ENCODE measurements around the gene STX1B. TPM values are rescaled to one million over a fixed set of nuclear protein-coding genes. Genes with fewer than 3 reads are reported as not detected.

The STX1B gene
- total RNA-seq, 1 donor from 2014 or later: 0.75 TPM

DNA sequence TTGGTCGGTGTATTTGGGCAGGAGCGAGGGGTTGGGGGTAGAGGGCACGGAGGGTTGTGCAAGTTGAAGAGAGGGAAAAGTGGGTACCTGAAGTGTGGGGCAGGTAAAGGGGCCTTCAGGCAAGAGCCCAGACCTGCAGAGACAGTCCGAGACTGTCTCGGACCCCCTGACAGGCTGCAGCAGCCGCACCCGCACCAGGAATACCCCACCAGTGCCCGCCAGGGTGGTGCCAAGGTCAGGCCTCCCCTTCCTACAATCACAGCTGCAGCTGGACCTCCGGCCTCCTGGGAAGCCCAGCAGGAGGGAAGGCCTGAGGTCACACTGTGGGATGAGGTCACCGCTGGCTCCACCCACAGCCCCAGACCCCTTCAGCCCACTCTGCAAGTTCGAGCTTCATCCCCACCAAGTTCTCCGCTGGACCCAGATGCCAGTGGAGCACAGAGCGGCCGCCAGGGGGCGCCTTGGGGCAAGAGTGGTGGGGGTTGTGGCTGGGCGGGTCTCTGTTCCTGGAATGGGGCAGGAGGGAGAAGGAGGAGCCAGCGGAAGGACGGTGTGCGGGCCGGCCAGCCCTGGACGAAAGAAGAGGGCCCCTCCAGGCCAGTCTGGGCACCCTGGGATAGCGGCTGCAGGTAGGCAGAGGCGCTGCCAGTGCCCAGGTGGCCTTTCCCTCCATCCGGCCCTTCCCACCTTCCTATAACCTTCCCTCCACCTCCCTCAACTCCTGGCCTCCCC is 25.6 kb downstream of the STX1B start, which contains the start of gene HSD3B7:
TSS of gene HSD3B7 (plus strand) at position 539 of the 732 bp plus-strand sequence. CDS start 452 bp downstream, outside the sequence.
- DNase-seq: peak; percentile 96
- intact Hi-C loops (cut with micrococcal nuclease): loop anchor here (1.0 to 5.0 kb wide), 3 partner anchors 48 to 457 kb away; partner anchors contain the start of genes STX4 and ZNF843
- peak within 1 kb of the TSS; percentile 52 for H3K4me3 Mint-ChIP-seq
- H3K9me3 Mint-ChIP-seq: no peaks in the 10 kb centered on the region
- H3K27ac Mint-ChIP-seq: peak within 1 kb of the TSS; percentile 47
- no peaks in the 10 kb centered on the region for H3K27me3 Mint-ChIP-seq
- peaks cover 8% of the 10 kb centered on the region for H3K4me1 Mint-ChIP-seq
- peaks cover 20% of the 10 kb centered on the region for H3K36me3 Mint-ChIP-seq (ENCODE audit: low read depth)

DNA sequence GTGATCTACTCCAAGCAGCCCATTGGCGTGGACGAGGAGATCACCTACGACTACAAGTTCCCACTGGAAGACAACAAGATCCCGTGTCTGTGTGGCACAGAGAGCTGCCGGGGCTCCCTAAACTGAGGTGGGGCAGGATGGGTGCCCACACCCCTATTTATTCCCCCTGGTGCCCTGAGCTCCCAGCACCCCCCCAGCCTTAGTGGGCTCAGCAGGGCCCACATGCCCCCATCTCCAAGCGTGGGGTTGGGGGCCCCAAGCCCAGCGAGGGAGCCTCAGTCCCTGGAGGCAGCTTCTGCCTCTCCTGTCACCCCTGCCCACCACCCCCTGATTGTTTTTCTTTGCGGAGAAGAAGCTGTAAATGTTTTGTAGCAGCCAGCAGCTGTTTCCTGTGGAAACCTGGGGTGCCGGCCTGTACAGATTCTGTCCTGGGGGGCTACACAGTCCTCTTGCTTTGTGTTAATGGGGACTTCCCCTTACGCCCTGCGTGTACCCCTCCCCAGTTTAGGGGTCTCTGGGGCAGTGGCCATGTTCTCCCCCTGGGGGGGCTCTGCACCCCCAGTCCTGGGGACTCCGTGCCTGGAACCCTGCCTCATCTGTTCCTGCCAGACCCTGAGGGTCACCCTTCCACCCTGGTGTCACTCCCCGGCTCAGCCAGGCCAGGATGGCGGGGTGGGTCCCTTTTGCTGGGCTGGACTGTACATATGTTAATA is 26.4 kb downstream of the STX1B start:
- Mint-ChIP-seq H3K36me3 (ENCODE audit: low read depth) (peaks cover 20% of the 10 kb centered on the region), H3K27me3 (no peaks in the 10 kb centered on the region), H3K27ac (no peak overlapping the region), H3K4me3 (no peak overlapping the region), H3K9me3 (no peaks in the 10 kb centered on the region), H3K4me1 (peaks cover 8% of the 10 kb centered on the region)
- intact Hi-C loops (cut with micrococcal nuclease): loop anchor here (2.0 kb wide), 1 partner anchor 49 kb away; the partner anchor contains the start of gene STX4
- DNase-seq: no peak

DNA sequence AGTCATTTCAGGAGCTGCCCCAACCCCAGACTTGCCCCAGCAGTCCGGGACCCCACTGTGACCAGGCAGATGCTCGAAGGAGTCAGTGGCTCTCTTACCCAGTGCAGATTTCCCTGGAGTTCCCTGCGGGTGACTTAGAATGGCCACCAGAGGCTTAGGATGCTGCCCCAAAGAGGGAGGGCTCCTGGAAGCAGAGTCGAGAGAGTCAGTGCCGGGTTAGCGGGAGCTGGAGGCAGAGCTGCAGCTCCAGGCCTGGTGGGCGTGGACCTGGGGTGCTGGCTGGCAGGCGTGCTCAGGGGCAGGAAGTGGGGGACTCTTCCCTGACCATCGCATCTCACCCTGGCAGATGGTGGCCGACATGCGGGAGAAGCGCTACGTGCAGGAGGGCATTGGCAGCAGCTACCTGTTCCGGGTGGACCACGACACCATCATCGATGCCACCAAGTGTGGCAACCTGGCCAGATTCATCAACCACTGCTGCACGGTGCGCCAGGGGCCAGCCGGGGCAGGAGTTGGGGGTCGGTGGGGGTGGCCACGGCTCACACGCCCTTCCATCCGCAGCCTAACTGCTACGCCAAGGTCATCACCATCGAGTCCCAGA is 27.0 kb downstream of the STX1B start:
- DNase-seq: no peak
- Mint-ChIP-seq H3K36me3 (ENCODE audit: low read depth) (peaks cover 27% of the 10 kb centered on the region), H3K27me3 (no peaks in the 10 kb centered on the region), H3K4me3 (no peak overlapping the region), H3K4me1 (peaks cover 8% of the 10 kb centered on the region), H3K9me3 (no peaks in the 10 kb centered on the region), H3K27ac (no peak overlapping the region)
- intact Hi-C loops (cut with micrococcal nuclease): no loop called here

DNA sequence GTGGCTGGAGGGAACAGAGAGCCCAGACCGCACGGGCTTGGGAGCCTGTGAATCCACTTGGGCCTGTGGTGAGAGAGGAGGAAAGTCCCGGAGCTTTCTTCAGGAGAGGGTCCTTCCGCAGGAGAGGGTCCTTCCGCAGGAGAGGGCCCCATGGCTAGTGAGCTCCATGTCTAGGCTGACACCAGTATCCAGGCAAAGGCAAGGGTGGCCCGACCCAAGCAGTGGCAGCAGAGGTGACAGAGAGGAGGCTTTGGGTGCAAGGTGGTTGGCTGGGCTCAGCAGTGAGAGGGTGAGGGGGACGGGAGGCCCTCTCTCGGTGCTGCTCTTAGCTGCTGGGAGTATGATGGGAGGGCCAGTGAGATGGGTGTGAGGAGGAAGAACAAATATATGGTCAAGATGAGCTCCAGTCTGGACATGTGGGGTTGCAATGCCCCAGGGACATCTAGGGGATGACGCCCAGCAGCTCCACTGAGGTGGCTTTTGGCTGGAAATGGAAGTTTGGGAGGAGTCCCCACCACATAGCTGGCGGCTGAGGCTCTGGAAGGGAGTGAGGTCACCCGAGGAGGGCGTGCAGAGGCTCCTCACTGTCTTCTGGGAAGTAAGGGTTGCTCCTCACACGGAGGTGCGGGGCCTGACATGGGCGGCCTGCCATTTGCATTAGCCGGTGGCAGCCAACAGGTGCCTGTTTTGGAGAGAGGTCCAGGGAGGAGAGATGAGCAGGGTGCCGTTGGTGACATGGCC is 27.7 kb downstream of the STX1B start:
- peaks cover 27% of the 10 kb centered on the region for H3K36me3 Mint-ChIP-seq (ENCODE audit: low read depth)
- no peak overlapping the region for H3K27ac Mint-ChIP-seq
- DNase-seq: no peak
- no peaks in the 10 kb centered on the region for H3K27me3 Mint-ChIP-seq
- no peaks in the 10 kb centered on the region for H3K9me3 Mint-ChIP-seq
- H3K4me1 Mint-ChIP-seq: peaks cover 8% of the 10 kb centered on the region
- no peak overlapping the region for H3K4me3 Mint-ChIP-seq
- intact Hi-C loops (cut with micrococcal nuclease): no loop called here

DNA sequence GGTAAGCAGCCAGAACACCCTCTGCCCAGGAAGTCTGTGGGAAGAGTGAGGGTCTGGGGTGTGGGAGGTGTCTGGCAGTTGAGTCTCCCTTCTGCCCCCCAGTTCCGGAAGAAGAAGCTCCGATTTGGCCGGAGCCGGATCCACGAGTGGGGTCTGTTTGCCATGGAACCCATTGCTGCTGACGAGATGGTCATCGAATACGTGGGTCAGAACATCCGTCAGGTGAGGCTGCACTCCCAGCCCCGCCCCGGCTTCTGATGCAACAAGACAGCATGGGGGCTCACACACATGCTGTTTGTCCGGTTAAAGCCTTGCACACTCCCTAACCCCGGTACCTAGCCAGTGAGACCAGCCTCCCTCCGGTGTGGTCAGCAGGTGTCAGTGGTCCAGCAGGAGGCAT is 29.5 kb downstream of the STX1B start:
- peaks cover 37% of the 10 kb centered on the region for H3K36me3 Mint-ChIP-seq (ENCODE audit: low read depth)
- no peaks in the 10 kb centered on the region for H3K27me3 Mint-ChIP-seq
- intact Hi-C loops (cut with micrococcal nuclease): no loop called here
- no peak for DNase-seq
- H3K4me3 Mint-ChIP-seq: no peak overlapping the region
- no peak overlapping the region for H3K27ac Mint-ChIP-seq
- peaks cover 4% of the 10 kb centered on the region for H3K4me1 Mint-ChIP-seq
- H3K9me3 Mint-ChIP-seq: no peaks in the 10 kb centered on the region

DNA sequence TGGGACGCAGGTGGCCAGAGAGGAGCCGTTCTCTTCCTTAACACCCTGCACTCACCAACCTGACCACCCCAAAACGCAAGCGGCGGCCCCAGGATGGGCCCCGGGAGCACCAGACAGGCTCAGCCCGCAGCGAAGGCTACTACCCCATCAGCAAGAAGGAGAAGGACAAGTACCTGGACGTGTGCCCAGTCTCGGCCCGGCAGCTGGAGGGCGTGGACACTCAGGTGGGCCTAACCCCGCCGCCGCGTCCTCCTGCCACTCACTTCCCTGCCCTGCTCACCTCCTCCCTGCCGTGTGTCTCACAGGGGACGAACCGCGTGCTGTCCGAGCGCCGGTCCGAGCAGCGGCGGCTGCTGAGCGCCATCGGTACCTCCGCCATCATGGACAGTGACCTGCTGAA is 30.0 kb downstream of the STX1B start:
- no peaks in the 10 kb centered on the region for H3K9me3 Mint-ChIP-seq

DNA sequence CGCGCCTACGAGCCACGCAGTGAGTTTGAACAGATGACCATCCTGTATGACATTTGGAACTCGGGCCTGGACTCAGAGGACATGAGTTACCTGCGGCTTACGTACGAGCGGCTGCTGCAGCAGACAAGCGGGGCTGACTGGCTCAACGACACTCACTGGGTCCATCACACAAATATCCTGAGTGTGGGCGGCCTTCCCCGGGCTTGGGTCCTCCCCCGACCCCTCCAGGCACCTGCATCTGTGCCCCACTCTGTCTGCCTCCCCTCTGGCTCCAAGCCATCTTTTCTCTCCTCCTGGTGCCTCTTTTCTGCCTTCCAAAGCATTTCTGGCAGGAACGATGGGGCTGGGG is 30.4 kb downstream of the STX1B start:
- DNase-seq: no peak
- Mint-ChIP-seq H3K27me3 (no peaks in the 10 kb centered on the region), H3K4me1 (no peaks in the 10 kb centered on the region), H3K9me3 (no peaks in the 10 kb centered on the region), H3K27ac (no peak overlapping the region), H3K4me3 (no peak overlapping the region), H3K36me3 (ENCODE audit: low read depth) (peaks cover 43% of the 10 kb centered on the region)
- intact Hi-C loops (cut with micrococcal nuclease): no loop called here

More for the DNA sequence above, 30.0 kb downstream of the STX1B start:
- H3K27ac Mint-ChIP-seq: no peak overlapping the region
- H3K4me3 Mint-ChIP-seq: no peak overlapping the region
- no peak for DNase-seq
- no peaks in the 10 kb centered on the region for H3K27me3 Mint-ChIP-seq
- H3K36me3 Mint-ChIP-seq (ENCODE audit: low read depth): peaks cover 43% of the 10 kb centered on the region
- intact Hi-C loops (cut with micrococcal nuclease): no loop called here
- peaks cover 3% of the 10 kb centered on the region for H3K4me1 Mint-ChIP-seq

DNA sequence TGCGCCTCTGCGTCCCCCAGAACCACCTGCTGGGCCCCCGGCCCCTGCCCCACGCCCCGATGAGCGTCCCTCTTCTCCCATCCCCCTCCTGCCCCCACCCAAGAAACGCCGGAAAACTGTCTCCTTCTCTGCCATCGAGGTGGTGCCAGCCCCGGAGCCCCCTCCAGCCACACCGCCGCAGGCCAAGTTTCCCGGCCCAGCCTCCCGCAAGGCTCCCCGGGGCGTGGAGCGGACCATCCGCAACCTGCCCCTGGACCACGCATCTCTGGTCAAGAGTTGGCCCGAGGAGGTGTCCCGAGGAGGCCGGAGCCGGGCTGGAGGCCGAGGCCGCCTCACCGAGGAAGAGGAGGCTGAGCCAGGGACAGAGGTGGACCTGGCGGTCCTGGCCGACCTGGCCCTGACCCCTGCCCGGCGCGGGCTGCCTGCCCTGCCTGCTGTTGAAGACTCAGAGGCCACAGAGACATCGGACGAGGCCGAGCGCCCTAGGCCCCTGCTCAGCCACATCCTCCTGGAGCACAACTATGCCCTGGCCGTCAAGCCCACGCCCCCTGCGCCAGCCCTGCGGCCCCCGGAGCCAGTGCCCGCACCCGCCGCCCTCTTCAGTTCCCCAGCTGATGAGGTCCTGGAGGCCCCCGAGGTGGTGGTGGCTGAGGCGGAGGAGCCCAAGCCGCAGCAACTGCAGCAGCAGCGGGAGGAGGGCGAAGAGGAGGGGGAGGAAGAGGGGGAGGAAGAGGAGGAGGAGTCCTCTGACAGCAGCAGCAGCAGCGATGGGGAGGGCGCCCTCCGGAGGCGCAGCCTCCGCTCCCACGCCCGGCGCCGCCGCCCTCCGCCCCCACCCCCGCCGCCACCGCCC is 31.0 kb downstream of the STX1B start:
- Mint-ChIP-seq H3K9me3 (no peaks in the 10 kb centered on the region), H3K4me3 (no peak overlapping the region), H3K27ac (no peak overlapping the region), H3K27me3 (no peaks in the 10 kb centered on the region), H3K4me1 (no peaks in the 10 kb centered on the region), H3K36me3 (ENCODE audit: low read depth) (peaks cover 44% of the 10 kb centered on the region)
- no peak for DNase-seq
- intact Hi-C loops (cut with micrococcal nuclease): no loop called here

DNA sequence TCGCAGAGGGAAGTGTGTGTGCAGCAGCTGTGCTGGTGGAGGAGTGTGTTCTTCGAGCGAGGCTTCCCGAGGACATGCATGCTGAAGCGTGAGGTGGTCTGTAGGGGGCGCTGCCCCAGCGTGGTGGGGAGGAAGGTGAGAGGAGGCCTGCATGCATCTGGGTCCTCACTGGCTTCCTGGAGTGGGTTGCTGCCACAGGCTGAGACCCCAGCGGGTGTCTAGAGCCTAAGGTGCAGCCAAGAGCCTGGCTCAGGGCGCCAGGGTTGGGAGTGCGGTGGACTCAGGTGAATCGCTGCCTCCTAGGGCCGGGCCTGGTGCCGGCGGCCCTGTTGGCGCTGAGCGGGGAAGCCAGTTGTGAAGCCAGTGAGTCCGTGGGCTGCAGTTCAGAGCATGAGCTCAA is 32.9 kb downstream of the STX1B start:
- intact Hi-C loops (cut with micrococcal nuclease): no loop called here
- no peaks in the 10 kb centered on the region for H3K4me1 Mint-ChIP-seq
- DNase-seq: peak; percentile 70
- no peak overlapping the region for H3K27ac Mint-ChIP-seq
- H3K36me3 Mint-ChIP-seq (ENCODE audit: low read depth): peaks cover 57% of the 10 kb centered on the region
- no peaks in the 10 kb centered on the region for H3K27me3 Mint-ChIP-seq
- no peak overlapping the region for H3K4me3 Mint-ChIP-seq
- no peaks in the 10 kb centered on the region for H3K9me3 Mint-ChIP-seq

DNA sequence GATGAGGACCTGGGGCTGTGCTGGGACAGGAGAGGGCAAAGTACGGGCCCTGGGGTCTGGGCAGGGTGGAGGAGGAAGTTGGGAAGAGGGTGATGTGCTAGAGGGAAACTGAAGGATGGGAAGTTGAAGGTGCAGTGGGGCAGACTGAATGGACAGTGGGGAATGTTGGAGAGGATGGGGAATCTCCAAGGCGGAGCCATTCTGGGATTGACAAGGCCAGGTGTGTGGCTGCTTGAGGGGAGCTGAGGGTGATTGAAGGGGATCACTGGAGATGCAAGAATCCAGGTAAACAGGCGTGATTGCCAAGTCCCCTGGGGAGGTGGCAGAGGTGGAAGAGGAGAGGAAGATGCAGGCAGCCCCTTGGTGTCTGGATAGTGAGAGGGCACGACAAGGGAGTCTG is 34.0 kb downstream of the STX1B start:
- Mint-ChIP-seq H3K9me3 (no peaks in the 10 kb centered on the region), H3K4me3 (no peak overlapping the region), H3K27me3 (no peaks in the 10 kb centered on the region), H3K4me1 (no peaks in the 10 kb centered on the region), H3K36me3 (ENCODE audit: low read depth) (peaks cover 63% of the 10 kb centered on the region), H3K27ac (no peak overlapping the region)
- intact Hi-C loops (cut with micrococcal nuclease): no loop called here
- no peak for DNase-seq

DNA sequence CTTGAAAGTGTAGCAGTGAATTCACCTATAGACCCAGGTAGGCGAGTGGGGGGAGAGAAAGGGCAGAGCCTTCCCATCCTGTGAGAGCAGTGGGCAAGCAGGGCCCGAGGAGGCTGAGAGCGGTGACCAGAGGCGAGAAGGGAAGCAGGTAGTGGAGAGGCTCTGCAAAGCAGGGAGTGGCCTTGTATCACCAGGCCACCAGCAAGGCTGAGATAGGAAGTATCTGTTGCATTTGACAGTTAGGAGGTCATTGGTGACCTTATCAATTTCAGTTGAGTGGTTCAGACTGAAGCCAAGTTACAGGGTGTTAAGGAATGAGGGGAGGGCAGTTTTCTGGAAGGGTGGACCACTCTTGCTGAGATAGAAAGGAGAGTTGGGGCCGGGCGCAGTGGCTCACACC is 36.1 kb downstream of the STX1B start:
- peaks cover 65% of the 10 kb centered on the region for H3K36me3 Mint-ChIP-seq (ENCODE audit: low read depth)
- intact Hi-C loops (cut with micrococcal nuclease): no loop called here

DNA sequence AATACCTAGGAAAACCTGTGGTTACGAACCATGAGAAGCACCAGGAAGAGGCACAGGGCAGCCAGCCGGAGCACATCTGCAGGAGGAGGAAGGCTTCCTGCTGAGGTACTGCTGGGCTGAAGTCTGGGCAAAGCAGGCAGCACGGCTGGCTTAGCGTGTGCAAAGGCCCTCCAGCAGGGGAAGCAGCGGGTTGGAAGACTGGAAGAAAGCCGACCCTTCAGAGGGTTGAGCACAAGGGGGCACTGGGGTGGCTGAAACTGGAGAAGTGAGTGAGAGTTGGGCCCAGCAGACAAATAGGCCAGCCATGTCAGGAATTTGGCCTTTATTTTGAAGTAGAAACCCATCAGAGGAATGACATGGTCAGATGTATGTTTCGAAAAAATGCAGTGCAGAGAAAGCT is 37.6 kb downstream of the STX1B start:
- Mint-ChIP-seq H3K4me1 (peaks cover 2% of the 10 kb centered on the region), H3K4me3 (no peak overlapping the region), H3K27me3 (no peaks in the 10 kb centered on the region), H3K9me3 (no peaks in the 10 kb centered on the region), H3K27ac (no peak overlapping the region), H3K36me3 (ENCODE audit: low read depth) (peaks cover 64% of the 10 kb centered on the region)
- intact Hi-C loops (cut with micrococcal nuclease): no loop called here
- DNase-seq: no peak

More for the DNA sequence above, 36.1 kb downstream of the STX1B start:
- Mint-ChIP-seq H3K4me3 (no peak overlapping the region), H3K27ac (no peak overlapping the region), H3K27me3 (no peaks in the 10 kb centered on the region), H3K4me1 (peaks cover 2% of the 10 kb centered on the region), H3K9me3 (no peaks in the 10 kb centered on the region)
- no peak for DNase-seq

DNA sequence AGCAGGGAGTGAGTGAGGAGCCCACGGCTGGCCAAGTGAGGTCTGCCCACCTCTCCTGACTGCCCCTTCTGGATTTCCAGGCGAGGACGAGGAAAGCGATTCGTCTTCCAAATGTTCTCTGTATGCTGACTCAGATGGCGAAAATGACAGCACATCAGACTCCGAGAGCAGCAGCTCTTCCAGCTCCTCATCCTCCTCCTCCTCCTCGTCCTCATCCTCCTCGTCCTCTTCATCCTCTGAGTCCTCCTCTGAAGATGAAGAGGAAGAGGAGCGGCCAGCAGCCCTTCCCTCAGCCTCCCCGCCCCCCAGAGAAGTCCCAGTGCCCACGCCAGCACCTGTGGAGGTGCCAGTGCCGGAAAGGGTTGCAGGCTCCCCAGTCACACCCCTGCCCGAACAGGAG is 39.1 kb downstream of the STX1B start:
- Mint-ChIP-seq H3K9me3 (no peaks in the 10 kb centered on the region), H3K27me3 (no peaks in the 10 kb centered on the region), H3K36me3 (ENCODE audit: low read depth) (peaks cover 68% of the 10 kb centered on the region), H3K4me3 (no peak overlapping the region), H3K27ac (no peak overlapping the region), H3K4me1 (peaks cover 2% of the 10 kb centered on the region)
- DNase-seq: no peak
- intact Hi-C loops (cut with micrococcal nuclease): no loop called here

Measured in activated CD4-positive, alpha-beta T cell treated with anti-CD3 and anti-CD28 coated beads, Interleukin-2, amount 10 ng/mL, durations not matched to agents 24 days and 14 days (primary cell).